ENCODE measurements around the gene OTOA. TPM values are rescaled to one million over a fixed set of nuclear protein-coding genes. Genes with fewer than 3 reads are reported as not detected.
A peak's percentile ranks its signal among the peaks of the same experiment; 100 is the strongest.
"Not testable (repeated sequence)": the region's sequence is repeated elsewhere in the genome, so short reads cannot be mapped to it uniquely, and the experiment has no call there.

Gene OTOA
- total RNA-seq, 1 donor from 2014 or later, result 0.11 TPM

DNA sequence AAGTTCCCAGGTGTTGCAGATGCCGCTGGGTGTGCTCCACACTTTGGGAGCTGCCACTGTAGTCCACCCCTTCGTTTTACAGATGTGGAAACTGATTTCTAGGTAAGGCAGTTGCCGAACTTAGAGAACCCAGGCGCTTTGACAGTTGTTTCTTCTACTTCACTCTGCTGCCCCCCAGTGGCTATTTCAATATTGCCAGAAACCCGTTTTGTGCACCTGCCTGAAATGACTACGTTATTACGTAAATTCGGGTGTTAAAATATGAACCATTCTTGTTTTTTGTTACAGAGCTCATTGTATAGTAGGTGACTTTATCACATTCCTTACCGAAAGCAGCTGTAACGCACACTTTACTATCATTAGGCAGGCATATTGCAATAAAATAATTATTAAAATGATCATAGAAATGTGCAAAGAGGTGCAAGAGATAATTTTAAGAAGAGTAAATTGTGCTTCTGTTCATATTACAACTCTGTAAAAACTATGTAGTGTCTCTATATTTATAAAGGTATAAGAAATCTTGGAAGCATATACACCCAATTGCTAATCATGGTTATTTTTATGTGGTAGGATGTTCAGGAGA, 44.9 kb downstream of the OTOA start:
- no peak for FAIRE-seq
- peak; percentile 21 for DNase-seq (ENCODE audit: low read depth)
- no peak overlapping the region for H3K4me2 ChIP-seq (ENCODE audit: low read length)

DNA sequence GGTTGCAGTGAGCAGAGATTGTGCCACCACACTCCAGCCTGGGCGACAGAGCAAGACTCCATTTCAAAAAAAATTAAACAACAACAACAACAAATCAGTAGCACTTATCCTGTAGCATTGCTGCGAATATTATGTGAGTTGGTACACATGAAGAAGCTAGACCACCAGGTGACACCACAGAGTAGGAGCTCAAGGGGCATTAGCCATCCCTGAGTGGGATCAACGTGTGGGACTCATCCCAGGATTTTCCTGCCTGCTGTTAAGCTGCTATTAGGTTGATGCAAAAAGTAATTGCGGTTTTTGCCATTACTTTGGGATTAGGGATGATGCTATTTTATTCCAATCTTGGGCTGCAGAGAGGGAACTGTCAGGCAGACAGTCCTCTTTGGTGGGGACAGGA, 47.2 kb downstream of the OTOA start:
- no peak overlapping the region for H3K4me3 Mint-ChIP-seq (ENCODE audit: unreplicated experiment)
- FAIRE-seq (no peak), DNase-seq (ENCODE audit: low read depth) (no peak)
- H3K27me3 Mint-ChIP-seq (ENCODE audit: low read depth, unreplicated experiment), result peaks cover 3% of the 10 kb centered on the region
- no peaks in the 10 kb centered on the region for H3K36me3 Mint-ChIP-seq (ENCODE audit: low read depth, unreplicated experiment)
- TF ChIP-seq EZH2 (IDR thresholded peaks at IDR 0.05; ENCODE audit: insufficient read depth, low read length), result no peak
- TF ChIP-seq, protein P1, sequence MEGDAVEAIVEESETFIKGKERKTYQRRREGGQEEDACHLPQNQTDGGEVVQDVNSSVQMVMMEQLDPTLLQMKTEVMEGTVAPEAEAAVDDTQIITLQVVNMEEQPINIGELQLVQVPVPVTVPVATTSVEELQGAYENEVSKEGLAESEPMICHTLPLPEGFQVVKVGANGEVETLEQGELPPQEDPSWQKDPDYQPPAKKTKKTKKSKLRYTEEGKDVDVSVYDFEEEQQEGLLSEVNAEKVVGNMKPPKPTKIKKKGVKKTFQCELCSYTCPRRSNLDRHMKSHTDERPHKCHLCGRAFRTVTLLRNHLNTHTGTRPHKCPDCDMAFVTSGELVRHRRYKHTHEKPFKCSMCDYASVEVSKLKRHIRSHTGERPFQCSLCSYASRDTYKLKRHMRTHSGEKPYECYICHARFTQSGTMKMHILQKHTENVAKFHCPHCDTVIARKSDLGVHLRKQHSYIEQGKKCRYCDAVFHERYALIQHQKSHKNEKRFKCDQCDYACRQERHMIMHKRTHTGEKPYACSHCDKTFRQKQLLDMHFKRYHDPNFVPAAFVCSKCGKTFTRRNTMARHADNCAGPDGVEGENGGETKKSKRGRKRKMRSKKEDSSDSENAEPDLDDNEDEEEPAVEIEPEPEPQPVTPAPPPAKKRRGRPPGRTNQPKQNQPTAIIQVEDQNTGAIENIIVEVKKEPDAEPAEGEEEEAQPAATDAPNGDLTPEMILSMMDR (IDR thresholded peaks at IDR 0.05; ENCODE audit: insufficient read depth, low read depth, low read length), result no peak
- no peaks in the 10 kb centered on the region for H3K4me1 Mint-ChIP-seq (ENCODE audit: low read depth, unreplicated experiment)
- Histone ChIP-seq H3K4me3 (ENCODE audit: insufficient read depth, low read depth, low read length) (no peak overlapping the region), H3K27ac (ENCODE audit: low read depth, low read length) (no peak overlapping the region), H3K9ac (ENCODE audit: low read length) (no peak overlapping the region), H3K27me3 (ENCODE audit: insufficient read depth, low read length) (no peaks in the 10 kb centered on the region), H4K20me1 (ENCODE audit: insufficient read depth, low read length) (no peaks in the 10 kb centered on the region), H3K4me2 (ENCODE audit: low read length) (no peak overlapping the region), H3K36me3 (ENCODE audit: insufficient read depth, low read length) (no peaks in the 10 kb centered on the region), H3K4me1 (ENCODE audit: insufficient read depth, low read length) (no peaks in the 10 kb centered on the region), H3K79me2 (ENCODE audit: insufficient read depth, low read length) (no peaks in the 10 kb centered on the region), H3K9me3 (ENCODE audit: insufficient read depth, low read depth, low read length) (no peaks in the 10 kb centered on the region), H2AFZ (ENCODE audit: low read depth, low read length) (no peak overlapping the region)
- H3K27ac Mint-ChIP-seq (ENCODE audit: unreplicated experiment), result no peak overlapping the region
- H3K9me3 Mint-ChIP-seq (ENCODE audit: unreplicated experiment), result no peaks in the 10 kb centered on the region

More for the DNA sequence above, 44.9 kb downstream of the OTOA start:
- no peaks in the 10 kb centered on the region for H3K36me3 Mint-ChIP-seq (ENCODE audit: low read depth, unreplicated experiment)
- no peaks in the 10 kb centered on the region for H4K20me1 ChIP-seq (ENCODE audit: insufficient read depth, low read length)
- no peak overlapping the region for H3K4me3 ChIP-seq (ENCODE audit: insufficient read depth, low read depth, low read length)
- peaks cover 2% of the 10 kb centered on the region for H3K27me3 ChIP-seq (ENCODE audit: insufficient read depth, low read length)
- no peak overlapping the region for H3K27ac ChIP-seq (ENCODE audit: low read depth, low read length)
- no peak overlapping the region for H2AFZ ChIP-seq (ENCODE audit: low read depth, low read length)
- no peaks in the 10 kb centered on the region for H3K36me3 ChIP-seq (ENCODE audit: insufficient read depth, low read length)
- TF ChIP-seq, protein P1 (IDR thresholded peaks at IDR 0.05; ENCODE audit: insufficient read depth, low read depth, low read length), result peak; percentile 89
- TF ChIP-seq EZH2 (IDR thresholded peaks at IDR 0.05; ENCODE audit: insufficient read depth, low read length), result no peak
- peaks cover 3% of the 10 kb centered on the region for H3K27me3 Mint-ChIP-seq (ENCODE audit: low read depth, unreplicated experiment)
- no peaks in the 10 kb centered on the region for H3K9me3 Mint-ChIP-seq (ENCODE audit: unreplicated experiment)
- H3K79me2 ChIP-seq (ENCODE audit: insufficient read depth, low read length), result no peaks in the 10 kb centered on the region
- no peak overlapping the region for H3K4me3 Mint-ChIP-seq (ENCODE audit: unreplicated experiment)
- no peak overlapping the region for H3K9ac ChIP-seq (ENCODE audit: low read length)
- H3K9me3 ChIP-seq (ENCODE audit: insufficient read depth, low read depth, low read length), result no peaks in the 10 kb centered on the region
- no peak overlapping the region for H3K27ac Mint-ChIP-seq (ENCODE audit: unreplicated experiment)
- H3K4me1 Mint-ChIP-seq (ENCODE audit: low read depth, unreplicated experiment), result no peaks in the 10 kb centered on the region
- no peaks in the 10 kb centered on the region for H3K4me1 ChIP-seq (ENCODE audit: insufficient read depth, low read length)

DNA sequence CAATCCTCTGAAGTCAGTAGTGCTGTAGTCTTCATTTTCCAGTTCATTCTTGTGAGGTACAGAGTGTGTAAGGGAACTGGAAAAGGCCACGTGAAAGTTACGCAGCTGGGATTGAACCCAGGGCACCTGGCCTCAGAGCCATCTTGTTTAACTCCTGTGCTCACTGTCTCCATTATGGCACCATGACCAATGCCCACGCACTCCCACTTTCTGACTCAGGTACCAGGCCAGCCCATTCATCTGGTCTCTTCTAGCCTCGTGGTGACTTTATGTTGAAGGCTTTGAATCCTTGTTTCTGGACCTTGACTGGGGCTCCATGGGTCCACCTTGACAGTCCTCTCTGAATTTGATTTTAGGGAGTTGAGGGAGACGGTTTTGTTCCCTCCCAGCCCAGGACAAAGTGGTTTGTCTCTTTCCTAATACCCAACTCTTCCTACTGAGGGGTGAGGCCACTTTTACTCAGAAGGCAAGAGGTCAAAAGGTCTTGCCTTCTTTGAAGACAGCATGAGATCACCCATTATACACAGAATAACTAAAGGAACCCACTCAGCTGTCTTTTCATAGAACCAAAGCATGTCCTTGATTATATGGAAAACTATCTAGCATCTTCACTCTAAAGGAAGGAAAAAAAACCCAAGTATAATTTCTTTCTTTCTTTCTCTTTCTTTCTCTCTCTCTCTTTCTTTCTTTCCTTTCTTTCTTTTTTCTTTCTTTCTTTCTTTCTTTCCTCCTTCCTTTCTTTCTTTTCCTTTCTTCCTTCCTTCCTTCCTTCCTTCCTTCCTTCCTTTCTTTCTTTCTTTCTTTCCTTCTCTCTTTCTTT, 50.0 kb downstream of the OTOA start:
- H4K20me1 ChIP-seq (ENCODE audit: insufficient read depth, low read length), result no peaks in the 10 kb centered on the region
- Mint-ChIP-seq H3K36me3 (ENCODE audit: low read depth, unreplicated experiment) (no peaks in the 10 kb centered on the region), H3K27ac (ENCODE audit: unreplicated experiment) (no peak overlapping the region), H3K9me3 (ENCODE audit: unreplicated experiment) (no peaks in the 10 kb centered on the region), H3K27me3 (ENCODE audit: low read depth, unreplicated experiment) (peaks cover 12% of the 10 kb centered on the region), H3K4me3 (ENCODE audit: unreplicated experiment) (no peak overlapping the region), H3K4me1 (ENCODE audit: low read depth, unreplicated experiment) (no peaks in the 10 kb centered on the region)
- no peak for DNase-seq (ENCODE audit: low read depth)
- no peak overlapping the region for H3K4me3 ChIP-seq (ENCODE audit: insufficient read depth, low read depth, low read length)
- no peaks in the 10 kb centered on the region for H3K4me1 ChIP-seq (ENCODE audit: insufficient read depth, low read length)
- no peaks in the 10 kb centered on the region for H3K36me3 ChIP-seq (ENCODE audit: insufficient read depth, low read length)
- FAIRE-seq, result no peak
- H3K79me2 ChIP-seq (ENCODE audit: insufficient read depth, low read length), result no peaks in the 10 kb centered on the region
- H3K4me2 ChIP-seq (ENCODE audit: low read length), result no peak overlapping the region
- H3K9me3 ChIP-seq (ENCODE audit: insufficient read depth, low read depth, low read length), result no peaks in the 10 kb centered on the region
- TF ChIP-seq, protein P1 (IDR thresholded peaks at IDR 0.05; ENCODE audit: insufficient read depth, low read depth, low read length), result no peak
- no peak for TF ChIP-seq EZH2 (IDR thresholded peaks at IDR 0.05; ENCODE audit: insufficient read depth, low read length)
- no peak overlapping the region for H3K27ac ChIP-seq (ENCODE audit: low read depth, low read length)
- H3K27me3 ChIP-seq (ENCODE audit: insufficient read depth, low read length), result peaks cover 3% of the 10 kb centered on the region
- H2AFZ ChIP-seq (ENCODE audit: low read depth, low read length), result no peak overlapping the region
- no peak overlapping the region for H3K9ac ChIP-seq (ENCODE audit: low read length)

DNA sequence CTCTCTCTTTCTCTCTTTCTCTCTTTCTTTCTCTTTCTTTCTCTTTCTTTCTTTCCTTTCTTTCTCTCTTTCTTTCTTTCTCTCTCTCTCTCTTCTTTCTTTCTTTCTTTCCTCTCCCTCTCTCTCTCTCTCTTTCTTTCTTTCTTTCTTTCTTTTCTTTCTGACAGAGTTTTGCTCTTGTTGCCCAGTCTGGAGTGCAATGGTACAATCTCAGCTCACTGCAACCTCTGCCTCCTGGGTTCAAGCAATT, 50.5 kb downstream of the OTOA start:
- H3K27me3 ChIP-seq (ENCODE audit: insufficient read depth, low read length); H3K4me3 ChIP-seq (ENCODE audit: insufficient read depth, low read depth, low read length); H3K9me3 ChIP-seq (ENCODE audit: insufficient read depth, low read depth, low read length); H2AFZ ChIP-seq (ENCODE audit: low read depth, low read length); H3K27ac ChIP-seq (ENCODE audit: low read depth, low read length); H3K4me3 Mint-ChIP-seq (ENCODE audit: unreplicated experiment); H3K79me2 ChIP-seq (ENCODE audit: insufficient read depth, low read length); H3K4me1 Mint-ChIP-seq (ENCODE audit: low read depth, unreplicated experiment); H3K36me3 Mint-ChIP-seq (ENCODE audit: low read depth, unreplicated experiment); H3K9ac ChIP-seq (ENCODE audit: low read length); H3K9me3 Mint-ChIP-seq (ENCODE audit: unreplicated experiment); FAIRE-seq; H3K4me2 ChIP-seq (ENCODE audit: low read length); H3K36me3 ChIP-seq (ENCODE audit: insufficient read depth, low read length); DNase-seq (ENCODE audit: low read depth); H3K4me1 ChIP-seq (ENCODE audit: insufficient read depth, low read length); H4K20me1 ChIP-seq (ENCODE audit: insufficient read depth, low read length); H3K27ac Mint-ChIP-seq (ENCODE audit: unreplicated experiment): not testable (repeated sequence)
- peaks cover 15% of the 10 kb centered on the region for H3K27me3 Mint-ChIP-seq (ENCODE audit: low read depth, unreplicated experiment)

Measured in astrocyte (in vitro differentiated cells and primary cell).